ENCODE data around the gene PLEKHA1.
A peak's percentile ranks its signal among the peaks of the same experiment; 100 is the strongest.

Gene PLEKHA1

DNA sequence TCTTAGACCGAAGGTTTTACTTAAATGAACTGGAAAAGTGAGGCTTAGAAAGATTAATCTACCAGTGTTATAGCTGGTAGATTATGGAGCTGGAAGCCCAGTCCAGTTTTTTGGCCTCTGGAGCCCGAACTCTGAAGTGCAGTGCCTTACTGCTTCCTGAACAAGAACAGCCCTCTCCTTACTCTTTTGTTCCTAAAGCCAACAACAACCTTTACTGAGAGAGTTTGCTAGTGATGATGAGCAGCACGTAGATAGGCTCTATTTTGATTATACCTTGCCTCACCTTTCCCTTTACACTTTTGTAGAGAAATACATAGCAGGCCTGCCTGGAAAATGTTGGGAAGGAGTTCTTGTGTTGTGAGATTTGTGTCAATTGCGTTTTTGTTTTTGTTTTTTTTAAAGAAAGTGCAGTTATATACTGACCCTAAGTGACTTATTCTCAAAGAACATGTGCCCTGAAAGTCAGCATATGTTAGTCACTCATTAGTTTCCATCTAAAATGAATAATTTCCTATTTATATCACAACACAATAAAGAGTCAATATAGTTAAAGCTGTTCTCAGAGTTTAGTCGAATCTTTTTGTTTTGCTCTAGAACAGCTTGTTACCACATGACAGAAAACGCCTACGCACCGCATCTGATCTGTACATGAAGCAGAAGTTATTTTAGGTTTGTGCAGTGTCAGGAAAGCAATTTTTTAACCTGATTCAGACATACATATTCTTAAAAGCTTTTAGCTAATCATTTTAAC is 33.0 kb downstream of the PLEKHA1 start:
- CTCF ChIA-PET: interaction anchor here (0.6 to 0.7 kb wide), 2 partner anchors 97 to 149 kb away, joined by 3 read pairs; no protein-coding TSS in a partner anchor
- TF ChIP-seq, protein P1, sequence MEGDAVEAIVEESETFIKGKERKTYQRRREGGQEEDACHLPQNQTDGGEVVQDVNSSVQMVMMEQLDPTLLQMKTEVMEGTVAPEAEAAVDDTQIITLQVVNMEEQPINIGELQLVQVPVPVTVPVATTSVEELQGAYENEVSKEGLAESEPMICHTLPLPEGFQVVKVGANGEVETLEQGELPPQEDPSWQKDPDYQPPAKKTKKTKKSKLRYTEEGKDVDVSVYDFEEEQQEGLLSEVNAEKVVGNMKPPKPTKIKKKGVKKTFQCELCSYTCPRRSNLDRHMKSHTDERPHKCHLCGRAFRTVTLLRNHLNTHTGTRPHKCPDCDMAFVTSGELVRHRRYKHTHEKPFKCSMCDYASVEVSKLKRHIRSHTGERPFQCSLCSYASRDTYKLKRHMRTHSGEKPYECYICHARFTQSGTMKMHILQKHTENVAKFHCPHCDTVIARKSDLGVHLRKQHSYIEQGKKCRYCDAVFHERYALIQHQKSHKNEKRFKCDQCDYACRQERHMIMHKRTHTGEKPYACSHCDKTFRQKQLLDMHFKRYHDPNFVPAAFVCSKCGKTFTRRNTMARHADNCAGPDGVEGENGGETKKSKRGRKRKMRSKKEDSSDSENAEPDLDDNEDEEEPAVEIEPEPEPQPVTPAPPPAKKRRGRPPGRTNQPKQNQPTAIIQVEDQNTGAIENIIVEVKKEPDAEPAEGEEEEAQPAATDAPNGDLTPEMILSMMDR (conservative IDR thresholded peaks at IDR 0.05; ENCODE audit: low read depth): no peak

GRCh38 chr10:122413327-122413726 is 38.8 kb downstream of the PLEKHA1 start:
- DNase-seq (ENCODE audit: low spot score): no peak
- TF ChIP-seq, protein P1 (conservative IDR thresholded peaks at IDR 0.05; ENCODE audit: low read depth): no peak
- H3K27ac ChIP-seq: no peak overlapping the region
- ChIA-PET CTCF (interaction anchor here (0.6 to 1.1 kb wide), 3 partner anchors 34 to 789 kb away, joined by 3 to 4 read pairs (median 3); no protein-coding TSS in a partner anchor), POLR2A (ENCODE audit: low non-redundant PET) (no interaction called here)

More for the DNA sequence above, 33.0 kb downstream of the PLEKHA1 start:
- no peak for DNase-seq (ENCODE audit: low spot score)
- POLR2A ChIA-PET (ENCODE audit: low non-redundant PET): no interaction called here
- H3K27ac ChIP-seq: no peak overlapping the region

- TF ChIP-seq, protein P1 (conservative IDR thresholded peaks at IDR 0.05; ENCODE audit: low read depth): no peak
- DNase-seq (ENCODE audit: low spot score): no peak
- ChIA-PET POLR2A (ENCODE audit: low non-redundant PET) (interaction anchor here (0.6 kb wide), 1 partner anchor 25 kb away, joined by 5 read pairs; no protein-coding TSS in a partner anchor), CTCF (interaction anchor here (0.6 kb wide), 1 partner anchor 126 kb away, joined by 3 read pairs; no protein-coding TSS in a partner anchor)
- peak overlapping the region; percentile 82 for H3K27ac ChIP-seq
Measured at GRCh38 chr10:122417667-122418066, 43.2 kb downstream of the PLEKHA1 start.

GRCh38 chr10:122419016-122419415 is 44.5 kb downstream of the PLEKHA1 start:
- TF ChIP-seq, protein P1 (conservative IDR thresholded peaks at IDR 0.05; ENCODE audit: low read depth): no peak
- CTCF ChIA-PET: interaction anchor here (0.6 to 1.8 kb wide), 4 partner anchors 16 to 120 kb away, joined by 3 to 7 read pairs (median 6); no protein-coding TSS in a partner anchor

DNA sequence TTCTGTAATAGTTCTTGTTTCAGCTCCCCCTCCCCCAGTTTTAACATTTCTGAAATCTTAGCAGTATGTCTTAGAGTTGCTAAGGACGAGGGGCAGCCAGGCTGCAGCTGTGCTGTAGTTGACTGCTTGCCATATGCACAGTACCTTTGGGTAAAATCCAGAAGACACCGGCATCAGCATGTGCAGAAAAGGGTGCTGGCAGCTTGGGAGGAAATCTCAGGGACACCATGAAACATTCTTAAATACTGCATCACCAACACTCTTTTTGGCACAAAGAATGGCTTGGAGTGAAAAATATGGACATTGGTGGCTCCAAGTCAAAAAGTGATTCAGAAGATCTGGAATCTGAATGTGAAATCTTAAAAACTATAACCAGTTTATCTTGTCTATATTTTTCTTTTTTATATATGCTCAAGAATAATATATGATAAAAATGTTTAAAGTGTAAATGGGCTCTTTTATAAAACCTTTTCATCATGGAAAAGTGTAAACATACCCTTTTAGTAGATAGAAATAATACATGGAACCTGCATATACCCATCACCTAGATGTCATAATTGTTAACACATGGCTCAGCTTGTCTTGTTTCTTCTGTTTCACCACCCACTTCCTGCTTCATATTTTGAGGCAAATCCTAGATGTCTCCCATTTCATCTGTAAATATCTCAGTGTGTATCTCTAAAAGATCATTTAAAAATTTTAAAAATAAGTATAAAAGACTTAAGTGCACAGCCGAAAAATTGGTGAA is 45.5 kb downstream of the PLEKHA1 start:
- TF ChIP-seq, protein P1 (conservative IDR thresholded peaks at IDR 0.05; ENCODE audit: low read depth): no peak
- H3K27ac ChIP-seq: peak overlapping the region; percentile 99
- no peak for DNase-seq (ENCODE audit: low spot score)
- POLR2A ChIA-PET (ENCODE audit: low non-redundant PET): no interaction called here
- CTCF ChIA-PET: interaction anchor here (0.6 to 1.8 kb wide), 3 partner anchors 15 to 121 kb away, joined by 3 to 7 read pairs (median 5); no protein-coding TSS in a partner anchor

More at GRCh38 chr10:122419016-122419415, 44.5 kb downstream of the PLEKHA1 start:
- H3K27ac ChIP-seq: peak overlapping the region; percentile 99
- no peak for DNase-seq (ENCODE audit: low spot score)
- POLR2A ChIA-PET (ENCODE audit: low non-redundant PET): no interaction called here

DNA sequence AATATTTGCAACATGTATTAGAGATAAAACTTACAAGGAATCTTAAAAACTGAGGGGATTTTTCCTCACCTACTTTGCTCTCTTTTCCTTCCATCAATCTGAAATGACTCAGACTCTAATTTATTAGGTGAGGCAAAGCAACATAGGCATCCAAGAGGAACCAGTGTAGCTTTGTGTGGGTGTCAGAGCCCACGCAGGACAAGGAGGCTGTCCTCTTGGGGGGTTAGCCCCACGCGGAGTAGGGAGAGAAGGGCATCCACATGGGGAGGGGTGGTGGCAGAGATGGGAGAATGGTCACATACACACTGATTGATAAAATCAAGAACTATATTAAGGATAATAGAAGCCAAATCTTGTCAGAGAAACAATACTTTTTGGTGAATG is 46.1 kb downstream of the PLEKHA1 start:
- H3K27ac ChIP-seq: peak overlapping the region; percentile 99
- TF ChIP-seq, protein P1 (conservative IDR thresholded peaks at IDR 0.05; ENCODE audit: low read depth): no peak
- CTCF ChIA-PET: no interaction called here
- POLR2A ChIA-PET (ENCODE audit: low non-redundant PET): no interaction called here
- no peak for DNase-seq (ENCODE audit: low spot score)
